GM21390 (cell line): ENCODE results near the gene GASK1A.

ENCODE experiments used
- ATAC-seq: cut with Tn5 transposase; IDR thresholded peaks from one replicate; pipeline ENCODE4 v1.9.1; 2021; ENCODE audit not compliant: unreplicated experiment

The GASK1A gene

GRCh38 chr3:43080726-43081568 is 101.8 kb downstream of the GASK1A start:
- ATAC-seq = no peak

- no peak for ATAC-seq
These were observed 102.7 kb downstream of the GASK1A start for GRCh38 chr3:43081796-43082195.

- no peak for ATAC-seq
These were observed 103.3 kb downstream of the GASK1A start for GRCh38 chr3:43082457-43082856.

DNA sequence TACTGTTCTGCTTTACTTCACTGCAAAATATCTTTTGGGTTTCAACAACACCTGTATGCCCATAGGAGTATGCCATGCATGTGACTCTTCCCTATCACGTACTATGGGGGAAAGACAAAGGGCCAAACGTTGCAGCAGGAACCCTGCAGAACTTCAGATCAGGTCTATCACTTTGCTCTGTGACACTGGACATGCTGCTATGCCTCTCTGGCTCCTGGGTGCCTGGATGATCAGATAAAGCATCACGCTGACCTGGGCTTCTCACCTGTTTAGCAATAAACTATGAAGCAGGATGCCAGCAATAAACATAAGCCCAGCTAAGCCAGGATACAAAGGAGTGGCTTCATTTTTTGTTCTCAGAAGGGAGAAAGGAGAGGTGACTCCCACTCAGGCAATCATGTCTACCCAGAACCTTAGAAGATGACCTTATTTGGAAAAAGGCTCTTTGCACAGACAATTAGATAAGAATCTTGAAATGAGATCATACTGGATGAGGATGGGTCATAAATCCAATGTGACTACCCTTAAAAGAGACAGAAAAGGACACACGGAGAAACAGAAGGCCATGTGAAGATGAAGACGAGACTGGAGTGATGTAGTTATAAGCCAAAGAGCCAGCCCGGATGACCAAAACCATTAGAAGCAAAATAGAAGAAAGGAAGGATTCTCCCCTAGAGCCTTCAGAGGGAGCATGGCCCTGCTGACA is 107.5 kb downstream of the GASK1A start:
- no peak for ATAC-seq

- ATAC-seq = no peak
These were observed 108.2 kb downstream of the GASK1A start for GRCh38 chr3:43087249-43087776.

DNA sequence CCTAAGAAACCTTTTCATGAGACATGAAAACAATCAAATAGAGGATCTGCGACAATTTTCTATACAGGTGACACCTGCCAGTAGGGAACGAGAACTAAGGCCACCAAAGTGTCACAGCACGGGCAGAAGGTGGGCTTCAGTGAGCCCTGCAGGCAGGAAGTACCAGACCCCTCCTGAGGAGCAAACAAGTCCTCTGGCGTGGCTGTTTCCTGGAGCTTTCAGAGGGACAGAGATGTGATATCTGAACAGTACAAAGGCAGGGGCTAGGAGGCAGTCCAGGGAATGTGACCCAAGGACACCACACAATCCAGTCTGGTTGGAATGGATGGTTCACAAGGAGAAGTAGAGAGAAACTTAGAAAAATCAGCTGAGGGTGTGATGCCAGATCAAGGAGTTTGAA is 110.0 kb downstream of the GASK1A start:
- no peak for ATAC-seq

GRCh38 chr3:43090238-43090637 is 111.1 kb downstream of the GASK1A start:
- ATAC-seq = no peak

DNA sequence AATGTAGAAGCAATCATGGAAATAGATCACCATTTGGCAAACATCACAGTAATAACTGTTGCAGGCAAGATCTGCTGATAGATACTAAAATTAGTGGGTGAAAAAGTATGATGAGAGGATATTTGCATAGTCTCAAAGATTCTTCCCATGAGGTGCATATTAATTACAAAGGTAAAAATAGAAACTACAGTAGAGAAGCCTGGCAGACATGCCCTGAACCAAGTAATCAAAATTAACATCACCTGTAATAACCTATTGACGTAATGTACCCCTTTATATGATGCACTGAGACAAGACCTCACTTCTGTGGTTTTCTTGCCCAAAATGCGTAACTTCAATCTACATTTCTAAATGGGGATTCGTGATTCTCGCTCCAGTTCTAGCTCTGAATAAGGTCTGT is 112.4 kb downstream of the GASK1A start:
- ATAC-seq = no peak

DNA sequence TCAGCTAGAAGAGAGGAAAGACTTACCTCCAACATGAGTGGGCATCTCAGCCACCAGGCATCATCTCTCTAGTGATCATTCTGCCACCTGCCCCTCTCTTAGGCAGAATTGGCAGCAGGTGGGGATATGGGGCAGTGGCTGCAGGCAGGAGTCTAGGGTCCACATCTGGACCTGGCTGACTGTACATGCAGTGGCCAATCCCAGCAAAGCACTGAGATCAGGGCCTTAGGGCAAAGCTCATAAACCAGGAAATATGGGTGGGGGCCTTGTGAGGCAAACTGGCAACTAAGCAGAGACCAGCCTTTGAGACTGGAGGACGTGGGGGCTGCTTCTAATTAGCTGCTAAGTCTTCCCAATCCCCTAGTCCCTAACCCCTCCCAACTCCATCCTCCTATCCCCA is 113.9 kb downstream of the GASK1A start:
- ATAC-seq = no peak

DNA sequence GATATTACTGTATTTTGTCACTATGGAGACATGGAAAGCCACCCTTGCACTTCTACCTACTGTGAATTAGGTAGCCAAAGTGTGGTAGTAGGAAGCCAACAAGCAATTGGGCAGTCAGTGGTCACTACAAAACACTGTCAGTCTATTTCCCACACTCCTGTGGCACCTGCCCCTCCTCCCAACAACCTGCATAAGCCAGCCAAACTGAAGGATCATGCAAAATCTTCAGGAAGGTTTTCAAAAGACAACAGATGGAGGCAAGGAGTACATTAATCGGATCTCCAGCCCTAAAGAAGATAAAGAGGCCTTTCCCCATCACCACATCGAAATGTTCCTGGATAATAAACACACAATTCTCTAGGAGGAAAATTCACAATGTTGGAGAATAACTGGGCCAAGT is 114.9 kb downstream of the GASK1A start:
- ATAC-seq = no peak

GRCh38 chr3:43094381-43094780 is 115.3 kb downstream of the GASK1A start:
- no peak for ATAC-seq

DNA sequence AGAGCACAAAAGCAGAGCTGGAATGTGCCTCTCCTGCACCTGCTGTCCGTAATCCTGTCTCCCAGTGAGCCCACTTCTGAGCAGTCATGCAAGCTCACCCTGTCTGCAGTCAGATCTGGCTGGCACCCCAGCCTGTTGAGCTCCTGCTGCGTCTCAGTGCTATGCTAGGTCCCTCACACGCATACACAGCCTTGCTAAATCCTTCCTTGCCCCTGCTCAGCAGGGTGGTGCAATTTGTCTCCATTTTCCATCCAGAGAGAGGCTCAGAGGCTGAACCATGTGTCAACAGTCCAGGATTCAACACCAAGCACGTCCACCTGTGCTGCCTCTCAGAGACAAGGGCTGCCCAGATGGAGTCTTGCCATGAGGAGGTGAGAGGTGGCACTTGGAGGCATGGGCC is 115.7 kb downstream of the GASK1A start:
- ATAC-seq = no peak

DNA sequence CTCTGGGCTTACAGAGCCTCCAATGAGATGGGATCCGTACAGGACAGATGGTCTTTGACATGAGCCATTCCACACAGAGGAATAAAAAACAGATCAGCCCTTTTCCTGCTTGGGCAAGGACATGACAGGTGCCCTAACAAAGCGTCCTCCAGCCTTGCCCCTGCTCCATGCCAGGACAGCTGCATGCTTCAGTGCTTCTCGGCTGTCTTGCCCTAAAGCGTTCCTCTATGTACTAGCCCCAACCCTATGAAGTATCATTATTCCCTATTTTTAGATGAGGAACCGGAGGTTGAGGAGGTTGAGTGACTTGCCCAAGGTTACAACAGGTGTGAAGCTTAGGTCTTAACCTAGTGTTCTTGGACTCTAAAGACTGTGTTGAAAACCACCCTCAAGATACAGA is 116.3 kb downstream of the GASK1A start:
- ATAC-seq = no peak

GRCh38 chr3:43096761-43097160 is 117.7 kb downstream of the GASK1A start:
- no peak for ATAC-seq

DNA sequence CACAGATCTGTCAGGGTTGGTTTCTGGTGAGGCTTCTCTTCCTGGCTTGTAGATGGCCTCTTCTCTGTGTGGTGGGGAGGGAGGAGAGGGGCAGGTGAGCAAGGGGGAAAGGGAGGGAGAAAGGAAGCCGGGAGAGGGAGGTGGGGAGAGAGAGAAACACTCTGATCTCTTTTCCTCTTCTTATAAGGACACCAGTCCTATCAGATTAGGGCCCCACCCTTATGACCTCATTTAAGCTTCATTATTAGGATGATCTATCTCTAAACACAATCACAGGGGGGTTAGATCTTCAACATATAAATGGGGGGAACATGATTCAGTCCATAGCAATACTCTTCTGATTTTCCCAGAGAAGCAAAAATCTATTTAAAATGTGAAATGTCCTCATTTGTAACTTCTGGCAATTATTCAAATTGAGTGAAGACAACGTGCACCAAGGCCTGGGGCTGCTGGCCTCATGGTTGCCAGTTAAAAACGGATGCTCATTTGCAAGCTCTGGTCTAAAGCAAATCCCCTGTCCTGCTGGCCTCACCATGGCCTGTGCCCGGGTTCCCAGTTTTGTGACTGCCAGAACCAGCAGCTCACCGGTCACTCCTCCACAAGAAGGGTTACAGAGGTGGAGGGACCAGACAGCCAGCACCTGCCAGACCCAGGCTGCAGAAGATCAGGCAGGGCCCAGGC is 118.4 kb downstream of the GASK1A start:
- ATAC-seq = no peak

DNA sequence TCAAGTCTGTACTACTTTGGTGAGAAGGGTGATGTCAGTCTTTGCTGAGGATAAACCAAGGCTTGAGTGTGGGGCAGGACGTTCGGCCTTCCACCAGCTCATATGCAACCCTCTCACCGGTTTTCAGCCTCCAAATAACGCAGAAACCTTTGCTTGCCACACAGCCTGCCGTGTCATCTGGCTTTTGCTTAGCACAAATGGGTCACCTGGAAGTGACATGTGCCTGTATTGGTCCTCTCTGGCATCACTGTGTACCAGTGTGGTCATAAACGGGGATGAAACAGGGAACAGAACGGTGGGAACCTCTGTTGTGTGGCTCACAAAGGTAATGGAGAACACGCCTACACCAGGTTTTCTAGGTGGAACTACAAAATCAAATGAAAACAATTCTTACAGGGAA is 119.7 kb downstream of the GASK1A start:
- ATAC-seq = no peak

DNA sequence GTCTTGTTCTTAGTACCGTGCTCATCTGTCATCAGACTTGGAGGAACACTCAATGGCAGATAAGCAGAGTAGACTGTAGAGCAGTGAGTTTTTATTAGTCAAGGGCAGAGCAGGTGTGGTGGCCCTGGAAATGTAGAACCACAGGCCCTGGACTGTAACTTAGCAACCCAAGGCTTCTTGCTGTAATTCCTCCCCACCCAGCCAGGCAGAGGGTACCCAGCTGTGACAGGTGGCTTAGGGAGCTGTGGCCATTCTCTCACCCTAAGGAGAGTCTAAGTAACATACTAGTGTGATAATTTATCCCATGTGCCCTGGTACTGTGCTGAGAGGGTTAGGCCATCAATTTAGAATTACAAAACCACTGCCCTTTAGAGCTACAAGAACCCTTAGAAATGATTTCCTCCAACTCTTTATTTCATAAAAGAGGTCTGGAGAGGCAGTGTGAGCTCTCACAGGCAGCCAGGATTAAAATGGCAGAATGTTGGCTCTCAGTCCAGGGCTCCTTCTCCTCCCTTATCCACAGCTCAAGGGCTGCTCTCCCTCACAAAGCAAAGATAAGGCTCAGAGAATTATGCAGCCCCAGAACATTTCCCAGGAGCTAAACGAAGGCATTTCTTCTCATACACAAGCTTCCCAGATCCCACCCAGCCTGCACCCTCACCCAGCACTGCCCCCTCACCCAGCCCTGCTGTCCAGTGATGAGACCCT is 123.8 kb downstream of the GASK1A start:
- ATAC-seq = no peak

GRCh38 chr3:43104039-43104438 is 124.9 kb downstream of the GASK1A start:
- no peak for ATAC-seq

DNA sequence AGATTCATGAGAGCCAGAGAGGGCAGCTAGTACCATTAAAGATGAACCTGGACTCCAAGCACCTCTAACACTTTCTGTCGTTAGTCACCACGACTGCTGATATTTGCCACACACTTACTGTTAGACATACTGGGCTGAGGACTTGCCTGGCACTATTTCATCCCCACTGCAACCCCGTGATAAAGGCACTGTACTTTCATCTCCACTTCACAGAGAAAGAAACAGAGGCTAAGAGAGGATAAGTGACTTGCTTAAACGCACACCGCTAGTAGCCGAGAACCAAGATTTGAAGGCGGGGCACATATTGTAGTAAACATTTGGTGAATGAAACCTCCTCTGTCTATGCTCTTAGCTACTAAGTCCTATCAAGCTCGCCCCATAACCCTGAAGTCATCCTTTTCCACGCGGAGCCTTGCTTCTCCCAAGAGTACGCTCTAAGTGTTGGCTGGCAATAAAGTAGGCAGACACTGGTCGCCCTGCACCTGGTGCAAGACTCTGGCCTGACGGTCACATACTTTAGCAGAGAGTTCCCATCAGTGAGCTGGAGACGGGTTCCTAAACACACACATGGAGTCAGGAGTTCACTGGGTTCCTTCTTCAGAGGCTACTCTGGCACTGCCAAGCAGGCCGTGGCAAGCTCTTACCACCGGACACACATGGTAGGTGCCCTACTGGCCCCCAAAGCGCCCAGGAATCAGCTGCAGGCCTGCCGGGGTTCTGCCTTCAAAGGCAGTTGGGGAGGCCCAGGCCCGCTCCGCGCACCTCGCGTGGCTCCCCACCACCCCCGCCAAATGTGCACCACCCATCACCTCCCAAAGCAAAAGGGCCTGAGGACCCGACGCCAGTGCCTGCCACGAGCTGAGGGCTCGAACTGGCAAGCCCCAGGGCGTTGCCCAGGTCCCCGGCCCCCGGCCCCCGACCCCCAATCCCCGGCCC is 125.8 kb downstream of the GASK1A start:
- ATAC-seq = no peak
